Upper lobe of left lung (tissue), 6 donors: ENCODE data around the gene CLK2. TPM values are rescaled to one million over a fixed set of nuclear protein-coding genes. Genes with fewer than 3 reads are reported as not detected.

ENCODE experiments used
- ATAC-seq, 2 donors: fragments of 200-7000 bp; cut with Tn5 transposase; one replicate each; pipeline ENCODE4 v1.9.1; 2022; ENCODE audit warnings: mild to moderate bottlenecking in 2 of 2, moderate library complexity in 2 of 2; ENCODE audit not compliant: low FRiP score in 2 of 2
- DNase-seq, 2 donors: peaks; one replicate each; pipeline ENCODE4 v3.0.0-alpha.2; 2019 to 2020
- H3K27ac ChIP-seq, 4 donors: fragments of 200-600 bp; sonication (generic); one replicate each; pipeline ENCODE4 v1.5.1; 2016 to 2019
- H3K27me3 ChIP-seq, 4 donors: fragments of 200-600 bp; sonication (generic); one replicate each; pipeline ENCODE4 v1.5.1; 2017 to 2019
- H3K36me3 ChIP-seq, 4 donors: fragments of 200-600 bp; sonication (generic); one replicate each; pipeline ENCODE4 v1.5.1; 2016 to 2019
- H3K4me1 ChIP-seq, 4 donors: fragments of 200-600 bp; sonication (generic); one replicate each; pipeline ENCODE4 v1.5.1; 2018 to 2019
- H3K4me3 ChIP-seq, 4 donors: fragments of 200-600 bp; sonication (generic); one replicate each; pipeline ENCODE4 v1.5.1; 2017 to 2019; ENCODE audit warnings: mild to moderate bottlenecking in 2 of 4, moderate library complexity in 1 of 4
- H3K9me3 ChIP-seq, 4 donors: fragments of 200-600 bp; sonication (generic); one replicate each; pipeline ENCODE4 v1.5.1; 2018 to 2019
- CTCF ChIP-seq, 6 experiments: fragments of 450-650 bp in 4 of 6; fragments of 200-600 bp in 2 of 6; sonication (generic) in 2 of 6; IDR thresholded peaks; one replicate each; pipeline ENCODE4 v1.5.1; 2016 to 2019; ENCODE audit warnings: antibody characterized with exemption in 6 of 6
- EP300 ChIP-seq, 4 donors: sonication (generic); formaldehyde crosslinking; IDR thresholded peaks; one replicate each; pipeline ENCODE4 v1.5.1; 2017; ENCODE audit warnings: antibody characterized with exemption in 4 of 4, control low read depth in 2 of 4
- POLR2A ChIP-seq, 4 donors: fragments of 450-650 bp; IDR thresholded peaks; one replicate each; pipeline ENCODE4 v1.5.1; 2016 to 2017; ENCODE audit warnings: antibody characterized with exemption in 4 of 4, mild to moderate bottlenecking in 2 of 4
- POLR2AphosphoS5 ChIP-seq, 2 donors: sonication (generic); formaldehyde crosslinking; IDR thresholded peaks; one replicate each; pipeline ENCODE4 v1.5.1; 2017; ENCODE audit warnings: antibody characterized with exemption in 2 of 2
- WGBS, 2 donors: methylation state at CpG; one replicate each; pipeline ENCODE4 v1.1.5; 2017 to 2018; 5-methylcytosine and 5-hydroxymethylcytosine counted together
- total RNA-seq, 6 donors: library from RNA; depleted of rRNA in 4 of 6; stranded (reverse); fragments of >200 nt in 4 of 6; gene quantifications; one replicate each; pipeline versions ENCODE4 v1.1.0 to v1.2.1, GENCODE V29; 2016 to 2021
- donor health status: DM: no; HTN: no; CAD: no; lungs with moderate emphysema.
- donor health status: DM: no; HTN: yes; CAD: no; lungs with severe emphysema.

The CLK2 gene
- total RNA-seq, 6 donors from 2014 or later = 32.7 to 92.2 (median 48.1) TPM

- Histone ChIP-seq H3K4me1 (peaks cover 0 to 10% (median 7%) of the 10 kb centered on the region in 4 donors), H3K27me3 (peaks cover 0 to 15% (median 7%) of the 10 kb centered on the region in 4 donors), H3K36me3 (no peaks in the 10 kb centered on the region), H3K4me3 (no peak overlapping the region), H3K27ac (no peak overlapping the region), H3K9me3 (no peaks in the 10 kb centered on the region)
- 70 to 77% methylated on average over 7 of the region's 7 CpGs for WGBS, 2 donors
- DNase-seq (no peak), ATAC-seq (no peak)
- TF ChIP-seq EP300 (IDR thresholded peaks at IDR 0.05) = no peak
- TF ChIP-seq POLR2AphosphoS5 (IDR thresholded peaks at IDR 0.05) = no peak
- TF ChIP-seq POLR2A (IDR thresholded peaks at IDR 0.05) = no peak
- no peak for TF ChIP-seq CTCF (IDR thresholded peaks at IDR 0.05)
Measured at GRCh38 chr1:155297384-155297783, 24.1 kb upstream of the CLK2 start.

DNA sequence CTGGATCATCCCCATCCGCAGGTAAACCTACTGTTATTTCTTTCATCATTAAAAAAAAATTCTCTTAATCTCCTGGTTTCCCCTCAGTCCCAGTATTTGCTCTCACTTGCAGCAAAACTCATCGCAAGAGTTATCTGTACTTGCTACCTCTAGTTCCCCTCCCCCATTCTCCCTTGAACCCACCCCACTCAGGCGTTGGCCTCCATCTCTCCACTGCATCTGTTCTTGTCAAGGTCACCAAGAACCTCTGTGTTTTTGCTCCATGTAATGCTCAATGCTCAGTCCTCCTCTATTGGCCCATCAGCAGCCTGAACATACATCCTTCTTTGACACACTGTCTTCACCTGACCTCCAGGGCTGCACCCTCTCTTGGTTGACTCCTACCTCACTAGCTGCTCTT is 23.4 kb upstream of the CLK2 start:
- H3K9me3 ChIP-seq = no peaks in the 10 kb centered on the region
- DNase-seq (no peak), ATAC-seq (no peak)
- H3K4me1 ChIP-seq = peaks cover 0 to 10% (median 7%) of the 10 kb centered on the region in 4 donors
- no peak overlapping the region for H3K27ac ChIP-seq
- WGBS, 2 donors = 84 to 89% methylated on average over 3 of the region's 3 CpGs
- no peaks in the 10 kb centered on the region for H3K36me3 ChIP-seq
- H3K27me3 ChIP-seq = peaks cover 0 to 15% (median 7%) of the 10 kb centered on the region in 4 donors
- H3K4me3 ChIP-seq = no peak overlapping the region
- TF ChIP-seq POLR2AphosphoS5 (IDR thresholded peaks at IDR 0.05) = no peak

DNA sequence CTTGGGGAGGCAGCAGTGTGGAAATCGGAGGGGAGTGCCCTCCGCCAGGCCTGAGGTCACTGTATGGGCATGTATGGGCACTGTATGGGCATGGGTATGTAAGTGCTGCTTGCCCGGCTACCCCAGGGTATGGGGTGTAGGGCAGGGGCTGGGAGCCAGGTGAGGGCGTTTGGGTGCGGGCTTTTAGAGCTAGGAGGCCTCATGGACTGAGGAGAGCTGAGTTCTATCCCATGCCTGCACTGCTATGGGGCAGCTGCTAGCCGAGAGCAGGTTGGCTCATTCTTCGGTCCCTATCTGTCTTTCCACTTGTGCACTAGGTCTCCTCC is 22.6 kb upstream of the CLK2 start:
- Histone ChIP-seq H3K27ac (no peak overlapping the region), H3K36me3 (no peaks in the 10 kb centered on the region), H3K9me3 (no peaks in the 10 kb centered on the region), H3K4me3 (no peak overlapping the region), H3K27me3 (peaks cover 0 to 15% (median 7%) of the 10 kb centered on the region in 4 donors), H3K4me1 (peaks cover 0 to 10% (median 7%) of the 10 kb centered on the region in 4 donors)
- DNase-seq (peak in 1 of 2 donors; percentile 32), ATAC-seq (peak in 1 of 2 donors; percentile 24)
- TF ChIP-seq POLR2AphosphoS5 (IDR thresholded peaks at IDR 0.05) = no peak
- no peak for TF ChIP-seq CTCF (IDR thresholded peaks at IDR 0.05)
- no peak for TF ChIP-seq POLR2A (IDR thresholded peaks at IDR 0.05)
- no peak for TF ChIP-seq EP300 (IDR thresholded peaks at IDR 0.05)
- WGBS, 2 donors = 75 to 85% methylated on average over 6 to 7 of the region's 7 CpGs

GRCh38 chr1:155295183-155295941 is 22.1 kb upstream of the CLK2 start:
- Histone ChIP-seq H3K27ac (no peak overlapping the region), H3K36me3 (no peaks in the 10 kb centered on the region), H3K4me3 (no peak overlapping the region), H3K9me3 (no peaks in the 10 kb centered on the region), H3K4me1 (peaks cover 0 to 10% (median 7%) of the 10 kb centered on the region in 4 donors), H3K27me3 (peaks cover 0 to 15% (median 7%) of the 10 kb centered on the region in 4 donors)
- ATAC-seq (peak in 1 of 2 donors; percentile 57), DNase-seq (peak in 1 of 2 donors; percentile 82)
- WGBS, 2 donors = 20 to 26% methylated on average over 17 to 30 of the region's 47 CpGs
- TF ChIP-seq CTCF (IDR thresholded peaks at IDR 0.05) (no peak), EP300 (IDR thresholded peaks at IDR 0.05) (no peak), POLR2AphosphoS5 (IDR thresholded peaks at IDR 0.05) (no peak), POLR2A (IDR thresholded peaks at IDR 0.05) (no peak)

- WGBS, 2 donors = 40 to 49% methylated on average over 15 to 46 of the region's 46 CpGs
- peaks cover 0 to 15% (median 7%) of the 10 kb centered on the region in 4 donors for H3K27me3 ChIP-seq
Measured at GRCh38 chr1:155294520-155295182, 21.3 kb upstream of the CLK2 start.

More at GRCh38 chr1:155294520-155295182, 21.3 kb upstream of the CLK2 start:
- H3K36me3 ChIP-seq = no peaks in the 10 kb centered on the region
- H3K4me1 ChIP-seq = peaks cover 0 to 10% (median 7%) of the 10 kb centered on the region in 4 donors
- H3K27ac ChIP-seq = no peak overlapping the region
- peak in 1 of 2 donors; percentile 38 for ATAC-seq
- H3K9me3 ChIP-seq = no peaks in the 10 kb centered on the region
- no peak overlapping the region for H3K4me3 ChIP-seq
- TF ChIP-seq CTCF (IDR thresholded peaks at IDR 0.05) = no peak
- TF ChIP-seq EP300 (IDR thresholded peaks at IDR 0.05) = no peak
- no peak for TF ChIP-seq POLR2A (IDR thresholded peaks at IDR 0.05)
- no peak for TF ChIP-seq POLR2AphosphoS5 (IDR thresholded peaks at IDR 0.05)
- DNase-seq = peak in 1 of 2 donors; percentile 81
